Measurements from ENCODE around the gene PIGO.

The PIGO gene

DNA sequence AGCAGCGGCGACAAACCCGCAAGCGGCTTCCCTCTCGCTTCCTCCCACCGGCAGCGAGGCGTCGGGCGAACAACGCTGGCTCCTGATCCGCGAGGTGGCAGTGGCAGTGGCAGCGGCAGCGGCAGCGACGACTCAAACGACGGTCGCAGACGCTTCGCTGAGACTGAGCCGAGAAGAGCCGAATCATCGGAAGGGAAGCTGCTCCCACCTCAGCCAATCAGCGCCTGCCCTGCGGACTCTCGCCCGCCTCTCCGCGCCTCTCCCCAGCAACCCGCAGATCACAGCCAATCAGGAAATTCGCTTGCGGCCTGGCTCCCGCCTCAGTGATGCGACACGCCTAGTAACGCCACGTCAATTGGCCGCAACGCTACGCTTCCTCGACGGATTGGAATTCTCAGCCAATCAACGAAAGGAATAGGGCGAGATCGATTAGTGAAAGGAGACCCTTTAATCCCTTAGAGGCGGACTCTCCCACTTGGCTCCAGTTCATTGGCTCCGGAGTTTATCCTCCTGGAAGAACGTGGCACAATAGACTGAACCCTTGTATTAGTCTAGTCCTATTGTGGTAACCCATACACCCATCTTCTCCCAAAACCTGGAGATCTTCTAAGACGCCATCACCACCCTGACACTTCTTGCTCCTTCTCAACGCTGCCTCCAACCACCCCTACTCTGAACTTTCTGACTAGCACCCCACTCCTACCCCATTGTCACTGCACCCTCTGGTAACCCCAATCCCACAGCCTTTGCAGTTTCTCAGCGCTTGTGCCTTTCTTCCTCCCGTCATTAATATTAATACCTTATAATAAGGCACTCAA, 23.7 kb downstream of the PIGO start, which contains the start of gene VCP:
Gene VCP, minus strand, starts transcription at position 165 of the 818 bp plus-strand sequence. CDS start 272 bp downstream, outside the sequence.
- in situ Hi-C loops (cut with HindIII; ENCODE audit: low sequenced_read_pairs) = no loop called here

DNA sequence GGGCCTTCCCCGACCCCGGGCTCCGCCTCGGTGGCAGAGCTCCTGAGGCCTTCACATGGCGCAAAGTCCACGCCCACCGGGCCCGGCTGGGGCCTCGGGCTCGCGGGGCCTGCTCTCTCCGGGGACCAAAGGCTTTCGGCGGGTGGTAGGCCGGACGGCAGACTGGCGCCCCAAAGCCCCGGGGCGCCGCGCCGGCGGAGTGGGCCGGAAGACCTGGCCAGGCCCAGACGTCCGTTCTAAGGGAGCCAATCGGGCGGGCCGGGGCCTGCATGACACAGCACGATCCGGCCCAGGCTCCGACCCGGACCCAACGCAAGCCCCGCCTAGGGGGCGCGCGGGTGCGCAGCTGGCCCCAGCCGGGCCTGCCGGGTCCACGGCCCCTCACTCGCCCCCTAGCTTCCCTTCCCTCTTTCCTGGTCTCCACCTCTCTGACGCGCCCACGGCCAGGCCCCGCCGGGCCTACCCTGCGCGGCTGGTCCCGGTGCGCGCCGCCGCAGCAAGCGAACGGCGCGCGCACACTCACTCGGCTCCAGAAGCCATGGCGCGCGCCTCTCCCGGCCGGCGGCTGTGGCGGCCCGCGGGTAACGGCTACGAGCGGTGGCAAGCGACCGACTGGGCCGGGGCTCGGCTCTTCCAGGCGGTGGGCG, 24.5 kb downstream of the PIGO start:
- in situ Hi-C loops (cut with HindIII; ENCODE audit: low sequenced_read_pairs) = no loop called here

DNA sequence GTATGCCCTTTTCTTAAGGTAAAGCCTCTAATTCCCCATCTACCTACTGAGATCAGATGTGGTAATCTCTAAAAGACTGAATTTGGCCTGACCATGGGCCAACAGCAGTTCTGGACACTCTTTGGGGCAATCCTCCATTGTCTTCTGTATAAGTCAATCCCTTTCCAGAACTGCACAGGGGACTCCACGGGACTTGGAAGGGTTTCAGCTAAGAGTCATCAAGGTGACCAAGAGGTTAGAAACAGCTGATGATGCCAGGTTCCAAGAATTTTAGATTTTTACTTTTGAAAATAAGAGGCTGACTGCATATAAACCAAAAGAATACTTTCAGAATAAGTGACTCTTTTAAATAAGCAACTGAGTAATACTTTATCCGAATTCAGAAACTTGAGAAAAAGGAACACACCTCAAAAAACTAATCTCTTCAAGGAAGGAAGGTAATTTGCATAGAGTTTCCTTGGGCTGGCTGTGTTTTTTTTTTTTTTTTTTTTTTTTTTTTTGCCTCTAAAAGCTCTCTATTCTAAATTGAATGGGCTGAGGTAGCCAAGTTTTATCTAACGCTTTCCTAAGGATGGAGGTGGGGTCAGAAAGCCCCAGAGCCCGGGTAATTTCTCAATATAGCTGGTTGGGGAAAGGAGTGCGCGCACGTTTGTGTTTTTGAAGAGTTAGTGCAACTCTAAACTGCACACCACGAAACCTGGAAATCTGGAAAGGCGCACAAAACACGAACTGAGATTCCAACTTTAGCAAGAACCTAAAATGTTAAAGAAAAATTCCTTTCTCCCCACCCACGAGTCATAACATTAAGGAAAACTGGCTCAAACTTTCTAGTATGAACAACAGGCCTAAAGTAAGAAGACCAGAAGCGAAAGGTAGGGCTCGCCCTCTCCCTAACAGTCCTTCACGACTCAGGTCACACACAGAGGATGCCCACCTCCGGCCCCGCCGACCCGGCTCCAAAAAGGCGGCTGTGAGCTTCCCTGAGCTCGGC, 25.3 kb downstream of the PIGO start:
- in situ Hi-C loops (cut with HindIII; ENCODE audit: low sequenced_read_pairs) = no loop called here

DNA sequence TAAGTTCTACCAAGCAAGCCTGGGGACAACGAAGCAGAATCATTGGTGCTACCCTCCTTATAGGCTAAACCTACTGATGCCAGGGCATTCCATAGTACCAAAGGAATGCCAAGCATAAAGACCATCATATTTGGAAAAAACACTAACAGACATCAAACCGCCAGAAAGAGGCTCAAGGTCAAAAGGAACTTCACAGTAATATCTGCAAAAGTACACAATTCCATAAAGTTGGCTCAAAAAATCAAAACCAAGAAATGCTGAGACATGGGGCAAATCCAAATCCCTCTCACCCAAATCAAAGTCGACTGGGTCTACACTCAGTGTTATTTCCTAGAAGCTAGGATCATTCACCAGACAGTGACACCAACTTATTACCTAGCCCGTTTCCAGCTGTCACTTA, 27.4 kb downstream of the PIGO start:
- in situ Hi-C loops (cut with HindIII; ENCODE audit: low sequenced_read_pairs) = no loop called here

DNA sequence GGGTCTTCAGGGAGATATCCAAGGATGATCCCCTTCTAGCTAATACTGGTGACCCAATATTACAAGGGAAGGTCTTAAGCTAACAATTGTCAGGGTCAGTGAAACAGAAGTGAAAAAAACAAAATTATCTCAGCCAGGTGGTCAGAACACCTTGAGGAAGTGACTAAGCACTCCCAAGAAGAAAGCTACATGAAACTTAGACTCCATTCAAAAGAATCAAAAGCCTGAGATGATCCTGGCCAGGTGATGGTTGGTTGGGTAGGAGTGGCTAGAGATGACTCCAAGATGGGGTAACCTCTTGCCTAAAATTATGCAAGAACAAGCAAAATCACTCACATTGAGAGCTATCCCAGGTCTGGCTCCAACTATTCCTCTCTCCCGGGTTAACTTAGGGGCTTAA, 29.3 kb downstream of the PIGO start:
- in situ Hi-C loops (cut with HindIII; ENCODE audit: low sequenced_read_pairs) = no loop called here

DNA sequence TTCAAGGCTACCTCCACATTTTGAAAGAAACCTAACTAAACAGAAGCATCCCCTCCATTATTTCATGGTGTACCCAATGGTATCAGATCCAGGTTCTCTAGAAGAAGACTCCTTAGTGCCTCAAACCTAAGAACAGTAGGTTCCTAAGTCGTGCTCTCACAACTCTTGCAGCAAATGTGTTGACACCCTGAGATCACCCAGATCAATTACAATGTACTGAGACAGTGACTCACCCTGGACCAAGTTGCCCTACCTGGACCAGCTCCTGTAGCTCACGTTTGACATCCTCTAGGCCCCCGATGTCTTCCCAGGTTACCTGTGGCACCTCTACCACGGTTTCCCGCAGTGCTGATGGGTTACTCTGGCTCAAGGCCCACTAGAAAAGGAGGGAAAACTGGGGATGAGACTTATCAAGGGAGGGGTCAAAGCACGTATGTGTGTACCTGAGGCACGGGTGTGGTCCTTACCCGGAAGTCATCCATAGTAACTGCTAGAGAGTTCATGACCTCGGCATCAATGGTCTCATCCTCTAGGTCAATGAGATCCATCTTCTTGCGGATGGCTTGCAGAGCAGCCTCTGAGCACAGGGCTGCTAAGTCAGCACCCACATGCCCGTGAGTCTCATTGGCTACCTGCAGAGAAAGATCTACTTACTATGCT, 35.7 kb downstream of the PIGO start:
- in situ Hi-C loops (cut with HindIII; ENCODE audit: low sequenced_read_pairs) = no loop called here

DNA sequence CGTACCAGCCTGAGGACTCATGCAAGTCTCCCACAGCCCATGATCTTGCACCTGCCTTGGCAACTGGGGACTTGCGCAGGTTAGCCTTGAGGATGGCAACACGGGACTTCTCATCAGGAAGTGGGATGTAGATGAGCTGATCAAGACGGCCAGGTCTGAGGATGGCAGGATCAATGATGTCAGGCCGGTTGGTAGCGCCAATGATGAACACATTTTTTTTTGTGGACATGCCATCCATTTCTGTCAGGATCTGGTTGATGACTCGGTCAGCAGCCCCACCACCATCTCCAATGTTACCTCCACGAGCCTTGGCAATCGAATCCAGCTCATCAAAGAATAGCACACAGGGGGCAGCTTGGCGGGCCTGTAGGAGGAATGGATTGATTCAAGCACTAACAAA, 37.0 kb downstream of the PIGO start:
- in situ Hi-C loops (cut with HindIII; ENCODE audit: low sequenced_read_pairs) = no loop called here

DNA sequence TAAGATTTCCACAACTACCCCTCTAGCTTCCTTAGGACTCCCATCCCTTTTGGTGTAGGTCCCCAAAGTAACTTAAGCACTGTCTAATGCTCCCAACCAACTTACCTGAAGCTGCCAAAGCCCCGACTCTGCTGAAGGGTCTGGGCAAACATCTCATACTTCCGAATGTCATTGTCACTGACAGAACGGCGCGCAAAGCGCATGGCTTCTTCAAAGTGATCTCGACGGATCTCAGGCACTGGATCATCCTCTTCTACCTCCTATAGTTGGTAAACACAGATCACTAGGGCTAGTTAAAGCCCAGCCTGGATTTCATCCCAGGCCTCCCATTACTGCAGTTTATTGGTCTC, 39.1 kb downstream of the PIGO start:
- in situ Hi-C loops (cut with HindIII; ENCODE audit: low sequenced_read_pairs) = no loop called here

DNA sequence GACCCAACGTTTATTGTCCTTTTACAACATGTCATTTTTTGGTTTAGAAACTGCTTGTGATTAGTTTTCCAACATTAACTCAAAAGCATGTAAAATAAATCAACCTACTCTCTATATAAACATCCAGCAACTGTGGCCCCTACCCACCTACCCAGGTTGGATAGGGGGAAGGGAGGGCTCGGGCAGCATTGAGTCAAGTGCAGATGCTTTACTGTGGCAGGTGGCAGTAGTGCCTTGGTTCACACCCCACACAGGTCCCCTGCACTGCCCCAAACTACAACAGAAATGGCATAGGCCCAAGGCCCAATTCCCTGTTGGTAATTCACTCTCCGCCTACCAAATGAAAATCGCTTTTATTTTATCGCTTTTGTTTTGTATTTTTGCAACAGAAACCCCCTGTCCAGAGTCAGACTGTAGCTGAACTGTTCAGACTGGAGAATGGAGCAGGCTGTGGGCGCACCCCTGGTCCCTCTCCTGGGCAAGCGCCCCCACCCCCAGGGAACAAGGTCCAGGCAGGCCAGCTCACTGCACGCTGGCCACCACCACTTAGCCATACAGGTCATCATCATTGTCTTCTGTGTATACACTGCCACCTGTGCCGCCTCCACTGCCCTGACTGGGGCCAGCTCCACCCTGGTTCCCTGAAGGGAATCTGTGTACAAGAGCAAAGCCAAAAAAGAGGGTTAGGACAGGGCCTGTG, 39.7 kb downstream of the PIGO start:
- in situ Hi-C loops (cut with HindIII; ENCODE audit: low sequenced_read_pairs) = no loop called here

DNA sequence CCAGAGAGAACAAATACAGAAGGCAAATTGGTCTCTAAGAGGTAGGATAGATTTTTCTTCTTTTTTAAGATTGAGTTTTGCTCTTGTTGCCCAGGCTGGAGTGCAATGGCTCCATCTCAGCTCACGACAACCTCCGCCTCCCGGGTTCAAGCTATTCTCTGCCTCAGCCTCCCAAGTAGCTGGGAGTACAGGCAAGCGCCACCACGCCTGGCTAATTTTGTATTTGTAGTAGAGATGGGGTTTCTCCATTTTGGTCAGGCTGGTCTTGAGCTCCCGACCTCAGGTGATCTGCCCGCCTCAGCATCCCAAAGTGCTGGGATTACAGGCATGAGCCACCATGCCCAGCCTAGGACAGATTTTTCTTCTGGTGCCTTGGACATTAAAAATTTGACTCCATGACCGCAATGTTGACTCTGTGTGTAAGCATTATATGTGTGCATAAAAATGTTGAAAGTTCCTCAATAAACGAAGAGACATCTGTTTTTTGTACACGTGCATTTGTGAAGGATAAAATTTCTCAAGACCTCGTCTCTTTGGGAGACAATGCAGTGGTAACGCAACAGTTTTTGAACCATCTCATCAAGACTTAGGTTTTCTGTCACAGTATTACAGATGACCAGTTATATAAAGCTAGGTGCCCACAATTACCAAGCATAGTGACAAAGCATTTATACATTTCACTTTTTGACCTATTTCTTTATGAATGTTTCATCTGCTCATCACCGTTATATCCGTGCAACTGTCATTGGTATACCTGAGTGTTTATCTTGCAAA, 41.3 kb downstream of the PIGO start:
- in situ Hi-C loops (cut with HindIII; ENCODE audit: low sequenced_read_pairs) = no loop called here

DNA sequence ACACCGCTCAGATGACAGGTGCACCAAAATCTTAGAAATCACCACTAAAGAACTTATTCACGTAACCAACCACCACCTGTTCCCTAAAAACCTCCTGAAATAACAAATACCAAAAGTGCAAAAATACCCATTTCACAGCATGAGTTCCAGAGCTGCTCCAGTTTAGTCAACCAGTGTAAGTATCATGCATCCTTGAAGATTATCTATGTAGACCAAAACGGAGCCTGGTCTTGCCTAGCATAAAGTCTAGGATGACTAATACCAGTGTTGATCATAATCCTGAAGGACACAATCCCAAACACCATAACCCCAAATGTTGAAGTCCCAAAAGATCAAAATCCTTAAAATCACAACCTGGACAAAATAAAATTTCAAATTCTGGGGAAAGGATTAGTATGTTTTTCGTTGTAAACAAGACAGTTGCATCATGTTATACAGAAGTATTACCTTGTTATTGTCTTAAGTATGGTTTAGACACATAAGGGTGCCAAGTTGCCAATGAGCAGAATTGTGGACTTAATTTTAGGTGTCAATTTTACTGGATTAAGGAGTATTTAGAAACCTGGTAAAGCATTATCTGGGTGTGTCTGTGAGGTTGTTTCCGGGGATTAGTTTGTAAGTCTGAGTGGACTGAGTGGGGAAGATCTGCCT, 42.1 kb downstream of the PIGO start:
- in situ Hi-C loops (cut with HindIII; ENCODE audit: low sequenced_read_pairs) = no loop called here

DNA sequence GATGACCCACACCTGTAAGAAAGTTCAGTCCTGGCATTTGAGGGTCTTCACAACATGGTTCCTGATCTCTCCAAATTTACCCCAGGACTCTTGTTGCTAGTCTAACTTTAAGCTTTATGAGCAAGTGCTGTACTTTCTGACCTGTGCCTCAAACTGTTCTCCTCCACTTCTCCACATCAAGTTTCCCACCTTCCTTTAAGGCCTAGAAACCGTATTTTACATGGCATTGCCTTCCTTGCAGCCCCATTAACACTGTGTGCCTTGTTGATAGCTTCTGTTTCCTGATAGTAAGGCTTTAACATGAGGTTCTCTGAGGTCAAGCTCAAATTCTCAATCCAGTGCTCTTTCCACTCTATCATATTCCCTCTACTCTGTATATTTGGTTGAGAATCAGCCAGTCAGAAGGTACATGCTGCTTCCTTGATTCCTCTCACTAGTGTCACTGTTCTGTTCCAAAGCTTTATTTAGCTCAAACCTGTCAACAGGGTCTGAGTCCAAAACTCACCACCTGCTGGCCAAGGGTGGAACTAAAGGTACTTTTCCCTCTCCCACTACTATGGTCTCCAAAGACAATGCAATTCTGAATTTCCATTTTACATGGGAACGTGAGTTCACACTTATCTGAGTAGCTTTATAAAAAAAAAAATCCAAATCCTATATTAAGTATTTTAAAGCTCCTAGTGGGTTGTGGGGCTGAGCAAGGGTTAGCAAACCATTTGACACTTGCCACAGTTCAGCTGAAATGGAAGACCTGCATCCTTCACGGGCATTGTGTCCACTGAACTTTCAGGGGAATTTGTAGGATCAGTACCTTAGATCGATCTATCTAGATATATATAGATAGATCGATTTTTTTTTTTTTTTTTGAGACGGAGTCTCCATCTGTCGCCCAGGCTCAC, 45.1 kb downstream of the PIGO start:
- in situ Hi-C loops (cut with HindIII; ENCODE audit: low sequenced_read_pairs) = no loop called here

DNA sequence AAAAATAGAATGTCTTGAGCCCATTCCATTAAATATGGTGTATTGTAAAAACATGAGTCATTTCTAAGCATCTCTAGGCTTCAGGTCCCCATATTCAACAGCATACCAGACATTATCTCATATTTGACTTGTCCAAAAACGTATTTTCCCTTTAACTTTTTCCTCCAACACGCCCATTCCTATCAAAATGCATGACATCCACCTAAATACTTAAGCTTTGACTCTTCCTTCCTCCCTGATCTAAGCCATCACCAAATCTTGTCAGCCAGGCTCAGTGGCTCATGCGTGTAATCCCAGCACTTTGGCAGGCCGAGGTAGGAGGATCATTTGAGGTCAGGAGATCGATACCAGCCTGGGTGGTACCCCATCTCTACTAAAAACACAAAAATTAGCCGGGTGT, 47.9 kb downstream of the PIGO start:
- in situ Hi-C loops (cut with HindIII; ENCODE audit: low sequenced_read_pairs) = no loop called here

DNA sequence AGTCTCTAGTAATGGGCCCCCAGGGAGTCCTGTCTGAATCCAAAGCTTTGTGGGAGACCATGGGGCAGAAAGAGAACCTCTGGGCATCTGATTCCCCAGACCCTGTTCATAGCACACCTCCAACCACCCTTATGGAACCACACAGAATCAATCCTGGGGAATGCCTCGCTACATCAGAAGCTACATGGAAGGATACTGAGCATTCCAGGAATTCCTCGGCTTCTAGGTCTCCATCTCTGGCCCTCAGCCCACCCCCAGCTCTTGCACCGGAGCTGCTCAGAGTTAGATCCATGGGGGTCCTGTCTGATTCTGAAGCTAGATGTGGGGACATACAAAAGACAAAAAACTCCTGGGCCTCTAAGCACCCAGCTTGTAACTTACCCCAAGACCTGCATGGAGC, 52.3 kb downstream of the PIGO start:
- in situ Hi-C loops (cut with HindIII; ENCODE audit: low sequenced_read_pairs) = loop anchor here (5.0 kb wide), 2 partner anchors 42 to 48 kb away; no protein-coding TSS in a partner anchor

DNA sequence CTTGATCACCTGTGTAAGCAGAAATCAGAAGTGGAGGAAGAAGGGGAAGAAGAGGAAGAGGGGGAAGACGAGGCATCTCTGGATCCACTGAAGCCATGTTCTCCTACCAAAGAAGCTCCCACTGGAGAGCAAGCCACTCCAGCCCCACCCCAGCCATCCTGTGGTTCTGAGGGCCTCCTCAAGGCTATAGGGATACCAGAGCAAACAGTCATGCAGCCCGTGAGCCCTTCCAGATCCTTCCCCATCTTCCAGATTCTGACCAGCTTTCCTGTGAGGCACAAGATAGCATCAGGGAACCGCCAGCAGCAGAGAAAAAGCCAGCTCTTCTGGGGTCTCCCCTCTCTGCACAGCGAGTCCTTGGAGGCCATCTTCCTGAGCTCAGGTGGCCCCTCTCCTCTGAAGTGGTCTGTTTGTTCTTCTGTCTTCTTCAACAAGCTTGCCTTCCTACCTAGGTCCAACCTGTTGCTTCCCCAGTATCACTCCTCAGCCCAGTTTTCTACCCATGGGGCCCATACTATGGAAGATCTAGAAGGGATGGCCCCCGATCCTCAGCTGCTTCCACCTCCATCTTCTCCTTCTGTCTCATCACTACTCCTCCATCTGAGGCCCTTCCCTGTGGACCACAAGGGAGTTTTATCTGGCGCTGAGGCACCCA, 53.4 kb downstream of the PIGO start:
- in situ Hi-C loops (cut with HindIII; ENCODE audit: low sequenced_read_pairs) = loop anchor here (5.0 kb wide), 2 partner anchors 41 to 49 kb away; no protein-coding TSS in a partner anchor

DNA sequence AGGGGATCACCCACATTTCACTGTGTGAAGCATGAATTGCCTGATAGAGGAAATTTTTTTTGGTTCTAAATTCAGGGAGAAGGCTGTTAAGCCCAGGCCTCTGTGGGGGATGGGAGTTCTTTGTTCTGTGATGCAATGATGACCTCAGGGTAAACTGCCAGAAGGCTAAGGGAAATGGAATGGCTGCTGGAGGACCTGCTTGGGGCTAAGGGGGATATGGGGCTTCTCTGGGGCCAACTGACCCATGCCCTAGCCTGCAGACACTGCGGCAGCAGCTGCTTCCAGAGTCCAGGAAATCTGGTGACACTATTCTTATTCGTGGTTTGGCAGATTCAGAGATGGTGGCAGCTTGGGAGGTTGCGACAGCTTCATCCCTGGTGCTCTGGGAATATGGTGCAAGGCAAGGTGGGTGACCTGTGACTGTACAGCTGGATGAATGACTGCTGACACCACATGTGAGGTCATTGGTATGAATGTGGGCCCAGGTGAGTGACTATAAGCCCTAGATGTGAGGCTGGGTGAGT, 54.2 kb downstream of the PIGO start:
- in situ Hi-C loops (cut with HindIII; ENCODE audit: low sequenced_read_pairs) = loop anchor here (5.0 kb wide), 2 partner anchors 40 to 50 kb away; no protein-coding TSS in a partner anchor
